AG04449 (cell line): Measurements from ENCODE around the gene HTR6.
A peak's percentile ranks its signal among the peaks of the same experiment; 100 is the strongest.

Experiments used
- CTCF ChIA-PET: fragments of 350-600 bp; formaldehyde crosslinking; extraction: SDS; loops from one replicate; lab custom pipeline; 2021; ENCODE audit warnings: antibody characterized with exemption; lab: Yijun Ruan, JAX
- POLR2A ChIA-PET: fragments of 400-600, 350-600 bp; formaldehyde crosslinking; extraction: SDS; loops from one replicate; lab custom pipeline; 2020; ENCODE audit warnings: antibody characterized with exemption, inconsistent platforms; lab: Yijun Ruan, JAX
- DNase-seq: peaks from one replicate; pipeline ENCODE4 v3.0.0-alpha.2; 2010; ENCODE audit warnings: low read depth, low spot score
- H3K4me3 ChIP-seq: 2 replicates; pipeline ENCODE4 v1.5.1; 2011; ENCODE audit warnings: low read depth, mild to moderate bottlenecking, control low read depth, low read length
- TF ChIP-seq, protein P1 (sequence below): IDR thresholded peaks from one replicate; pipeline ENCODE4 v1.5.1; 2011; ENCODE audit warnings: mild to moderate bottlenecking, moderate library complexity, low read length, control low read depth, inconsistent platforms; ENCODE audit not compliant: insufficient read depth; ENCODE audit errors: missing control alignments

Gene HTR6

DNA sequence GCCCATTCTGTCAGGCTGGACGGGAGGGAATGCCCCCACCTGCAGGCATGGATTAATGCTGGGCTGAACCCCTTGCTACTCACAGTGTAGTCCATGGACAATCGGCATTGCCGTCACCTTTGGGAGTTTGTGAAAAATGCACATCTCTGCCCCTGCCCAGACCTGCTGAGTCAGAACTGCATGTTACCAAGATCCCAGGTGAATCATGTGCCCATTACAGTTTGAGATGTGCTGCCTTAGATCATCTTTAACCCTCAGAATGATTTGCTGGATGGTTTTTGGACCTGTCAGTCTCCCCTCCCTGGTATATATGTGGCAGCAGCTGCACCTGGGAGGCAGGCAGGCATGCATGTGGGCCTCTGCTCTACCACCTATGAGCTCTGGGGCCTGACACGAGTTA is 15.0 kb downstream of the HTR6 start:
- ChIA-PET CTCF (interaction anchor here (3.9 to 10.0 kb wide), 2 partner anchors 18 to 25 kb away, joined by 19 to 103 read pairs; partner anchors contain the start of gene HTR6), POLR2A (no interaction called here)
- no peak overlapping the region for H3K4me3 ChIP-seq
- TF ChIP-seq, protein P1, sequence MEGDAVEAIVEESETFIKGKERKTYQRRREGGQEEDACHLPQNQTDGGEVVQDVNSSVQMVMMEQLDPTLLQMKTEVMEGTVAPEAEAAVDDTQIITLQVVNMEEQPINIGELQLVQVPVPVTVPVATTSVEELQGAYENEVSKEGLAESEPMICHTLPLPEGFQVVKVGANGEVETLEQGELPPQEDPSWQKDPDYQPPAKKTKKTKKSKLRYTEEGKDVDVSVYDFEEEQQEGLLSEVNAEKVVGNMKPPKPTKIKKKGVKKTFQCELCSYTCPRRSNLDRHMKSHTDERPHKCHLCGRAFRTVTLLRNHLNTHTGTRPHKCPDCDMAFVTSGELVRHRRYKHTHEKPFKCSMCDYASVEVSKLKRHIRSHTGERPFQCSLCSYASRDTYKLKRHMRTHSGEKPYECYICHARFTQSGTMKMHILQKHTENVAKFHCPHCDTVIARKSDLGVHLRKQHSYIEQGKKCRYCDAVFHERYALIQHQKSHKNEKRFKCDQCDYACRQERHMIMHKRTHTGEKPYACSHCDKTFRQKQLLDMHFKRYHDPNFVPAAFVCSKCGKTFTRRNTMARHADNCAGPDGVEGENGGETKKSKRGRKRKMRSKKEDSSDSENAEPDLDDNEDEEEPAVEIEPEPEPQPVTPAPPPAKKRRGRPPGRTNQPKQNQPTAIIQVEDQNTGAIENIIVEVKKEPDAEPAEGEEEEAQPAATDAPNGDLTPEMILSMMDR, result no peak
- DNase-seq, result no peak

DNA sequence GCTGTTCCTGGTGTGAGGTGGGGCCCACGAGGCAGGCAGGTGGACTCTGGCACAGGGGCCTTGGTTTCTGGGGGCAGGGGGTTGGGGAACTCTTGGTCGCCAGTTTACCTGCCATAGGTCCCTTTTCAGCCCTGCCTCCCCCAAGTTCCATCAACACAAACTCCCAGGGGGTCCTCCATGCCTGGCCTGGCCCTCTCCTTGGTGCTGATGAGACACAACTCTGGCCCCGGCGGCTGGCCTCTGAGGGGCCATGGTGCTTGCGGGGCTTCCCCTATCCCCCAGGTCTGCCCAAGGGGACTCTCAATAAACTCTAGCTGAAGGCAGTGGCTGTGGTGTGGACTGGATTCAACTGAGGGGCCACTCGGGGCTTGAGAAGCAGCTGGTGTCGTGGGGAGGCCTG is 16.0 kb downstream of the HTR6 start:
- CTCF ChIA-PET, result interaction anchor here (0.7 to 6.0 kb wide), 3 partner anchors 20 to 35 kb away, joined by 3 to 55 read pairs (median 19); no protein-coding TSS in a partner anchor
- TF ChIP-seq, protein P1, result no peak
- DNase-seq, result no peak
- POLR2A ChIA-PET, result no interaction called here
- no peak overlapping the region for H3K4me3 ChIP-seq

GRCh38 chr1:19682257-19682656 is 17.6 kb downstream of the HTR6 start:
- DNase-seq, result peak; percentile 67
- TF ChIP-seq, protein P1, result no peak
- POLR2A ChIA-PET, result no interaction called here
- no peak overlapping the region for H3K4me3 ChIP-seq
- CTCF ChIA-PET, result interaction anchor here (0.8 to 6.0 kb wide), 5 partner anchors 9 to 140 kb away, joined by 3 to 55 read pairs (median 4); no protein-coding TSS in a partner anchor

DNA sequence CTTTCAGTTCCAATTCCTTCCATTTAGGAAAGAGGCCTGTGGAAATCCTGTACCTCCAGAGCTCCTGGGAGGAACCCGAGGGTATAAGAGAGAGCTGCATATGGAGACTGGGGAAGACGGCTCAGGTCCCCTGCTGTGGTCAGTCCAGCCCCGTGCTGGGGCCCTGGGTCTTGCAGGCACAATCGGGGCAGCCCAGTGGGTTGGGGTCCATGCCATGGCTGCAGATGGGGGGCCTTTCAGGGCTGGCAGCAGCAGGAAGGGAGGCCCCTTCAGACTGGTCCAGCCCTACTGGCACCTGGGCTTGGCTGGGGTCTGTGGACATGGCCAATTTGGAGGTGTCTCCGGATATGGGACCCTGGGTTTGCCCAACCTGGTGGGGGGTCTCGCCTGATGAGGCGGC is 18.2 kb downstream of the HTR6 start:
- TF ChIP-seq, protein P1, result no peak
- no peak for DNase-seq
- POLR2A ChIA-PET, result no interaction called here
- H3K4me3 ChIP-seq, result no peak overlapping the region
- CTCF ChIA-PET, result interaction anchor here (1.2 to 6.0 kb wide), 4 partner anchors 22 to 36 kb away, joined by 3 to 55 read pairs (median 12); no protein-coding TSS in a partner anchor

DNA sequence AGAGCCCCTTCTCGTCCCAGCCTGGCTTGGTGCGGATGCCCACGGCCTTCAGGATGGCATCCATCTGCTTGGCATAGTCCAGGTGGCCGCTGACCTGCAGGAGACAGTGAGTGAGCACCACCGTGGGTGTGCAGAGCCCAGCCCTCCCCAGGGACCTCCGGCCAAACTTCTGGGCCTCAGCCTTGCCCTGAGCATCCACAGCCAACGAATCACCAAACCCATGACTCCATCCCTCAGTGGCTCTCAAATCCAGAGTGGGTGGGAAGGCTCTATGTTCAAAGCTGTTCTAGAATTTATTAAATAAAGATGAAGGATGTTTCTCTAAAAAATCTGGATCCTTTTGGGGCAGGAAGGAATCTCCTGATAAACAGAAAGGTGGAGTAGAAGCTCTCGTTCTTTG is 18.7 kb downstream of the HTR6 start:
- TF ChIP-seq, protein P1, result no peak
- POLR2A ChIA-PET, result no interaction called here
- no peak overlapping the region for H3K4me3 ChIP-seq
- no peak for DNase-seq
- CTCF ChIA-PET, result interaction anchor here (1.2 to 6.0 kb wide), 5 partner anchors 21 to 35 kb away, joined by 3 to 55 read pairs (median 19); no protein-coding TSS in a partner anchor

DNA sequence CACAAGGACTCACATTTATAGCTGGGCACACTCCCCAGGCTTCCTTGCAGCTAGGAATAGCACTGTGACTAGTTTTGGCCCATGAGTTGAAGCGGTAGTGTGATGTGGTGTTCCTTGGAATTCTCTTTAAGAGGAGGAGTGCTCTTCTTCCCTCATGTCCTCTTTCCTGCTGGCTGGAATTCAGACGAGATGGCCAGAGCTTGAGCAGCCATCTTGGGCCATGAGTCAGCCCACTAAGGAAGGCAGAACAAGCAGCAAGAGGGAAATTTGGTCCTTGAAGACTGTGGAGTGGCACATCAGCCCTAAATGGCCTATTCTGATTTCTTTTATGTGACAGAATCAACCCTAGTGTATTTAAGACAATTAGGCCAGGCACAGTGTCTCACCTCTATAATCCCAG is 20.0 kb downstream of the HTR6 start:
- POLR2A ChIA-PET, result no interaction called here
- CTCF ChIA-PET, result interaction anchor here (1.9 to 6.0 kb wide), 3 partner anchors 20 to 31 kb away, joined by 4 to 55 read pairs (median 27); no protein-coding TSS in a partner anchor
- no peak for DNase-seq
- H3K4me3 ChIP-seq, result no peak overlapping the region
- TF ChIP-seq, protein P1, result no peak
